ENCODE measurements around the gene LARGE1. TPM values are rescaled to one million over a fixed set of nuclear protein-coding genes. Genes with fewer than 3 reads are reported as not detected.

LARGE1 gene
- total RNA-seq, 1 donor, result 15.0 TPM

GRCh38 chr22:33757041-33757801 is 163.1 kb downstream of the LARGE1 start:
- H3K4me3 ChIP-seq (ENCODE audit: low read depth, low read length), result no peak overlapping the region
- DNase-seq (ENCODE audit: low read depth), result no peak
- no peak for TF ChIP-seq CTCF (IDR thresholded peaks at IDR 0.05; ENCODE audit: insufficient read depth, low read length)

DNA sequence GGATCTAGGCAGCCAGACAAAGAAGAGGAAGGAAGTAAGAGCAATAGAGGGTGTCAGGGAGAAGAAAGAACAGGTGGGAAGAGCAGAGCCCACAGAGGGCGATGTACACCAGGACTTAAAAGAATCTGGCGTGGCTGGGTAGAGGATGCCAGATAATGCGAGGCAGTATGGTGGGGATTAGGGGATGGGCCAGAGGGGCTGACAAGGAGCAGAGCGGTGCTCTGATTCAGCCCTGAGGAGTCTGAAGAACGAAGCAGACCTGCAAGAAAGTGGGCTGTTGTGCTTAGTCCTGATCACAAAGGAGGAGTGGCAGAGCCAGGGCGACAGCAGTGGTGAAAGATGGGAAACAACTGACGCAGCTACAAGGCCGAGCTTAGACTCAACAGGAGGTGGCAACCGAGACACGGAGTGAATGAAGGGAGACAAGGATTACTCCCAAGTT is 163.7 kb downstream of the LARGE1 start:
- no peak for TF ChIP-seq CTCF (IDR thresholded peaks at IDR 0.05; ENCODE audit: insufficient read depth, low read length)
- no peak overlapping the region for H3K4me3 ChIP-seq (ENCODE audit: low read depth, low read length)
- no peak for DNase-seq (ENCODE audit: low read depth)

- H3K4me3 ChIP-seq (ENCODE audit: low read depth, low read length), result no peak overlapping the region
- TF ChIP-seq CTCF (IDR thresholded peaks at IDR 0.05; ENCODE audit: insufficient read depth, low read length), result no peak
- no peak for DNase-seq (ENCODE audit: low read depth)
Measured at GRCh38 chr22:33748714-33749113, 171.6 kb downstream of the LARGE1 start.

- DNase-seq (ENCODE audit: low read depth), result no peak
- H3K4me3 ChIP-seq (ENCODE audit: low read depth, low read length), result no peak overlapping the region
- no peak for TF ChIP-seq CTCF (IDR thresholded peaks at IDR 0.05; ENCODE audit: insufficient read depth, low read length)
Measured at GRCh38 chr22:33747576-33748180, 172.6 kb downstream of the LARGE1 start.

GRCh38 chr22:33747029-33747428 is 173.2 kb downstream of the LARGE1 start:
- TF ChIP-seq CTCF (IDR thresholded peaks at IDR 0.05; ENCODE audit: insufficient read depth, low read length), result no peak
- DNase-seq (ENCODE audit: low read depth), result no peak

GRCh38 chr22:33746501-33746928 is 173.8 kb downstream of the LARGE1 start:
- no peak for TF ChIP-seq CTCF (IDR thresholded peaks at IDR 0.05; ENCODE audit: insufficient read depth, low read length)
- no peak for DNase-seq (ENCODE audit: low read depth)
- no peak overlapping the region for H3K4me3 ChIP-seq (ENCODE audit: low read depth, low read length)

More at GRCh38 chr22:33747029-33747428, 173.2 kb downstream of the LARGE1 start:
- no peak overlapping the region for H3K4me3 ChIP-seq (ENCODE audit: low read depth, low read length)
